HG03457 (cell line): ENCODE measurements around the gene GRID2IP.
"Not testable (repeated sequence)": the region's sequence is repeated elsewhere in the genome, so short reads cannot be mapped to it uniquely, and the experiment has no call there.

Experiments used
- ATAC-seq: cut with Tn5 transposase; IDR thresholded peaks from one replicate; pipeline ENCODE4 v1.9.1; 2021; ENCODE audit warnings: moderate number of reproducible peaks; ENCODE audit not compliant: unreplicated experiment

The GRID2IP gene

DNA sequence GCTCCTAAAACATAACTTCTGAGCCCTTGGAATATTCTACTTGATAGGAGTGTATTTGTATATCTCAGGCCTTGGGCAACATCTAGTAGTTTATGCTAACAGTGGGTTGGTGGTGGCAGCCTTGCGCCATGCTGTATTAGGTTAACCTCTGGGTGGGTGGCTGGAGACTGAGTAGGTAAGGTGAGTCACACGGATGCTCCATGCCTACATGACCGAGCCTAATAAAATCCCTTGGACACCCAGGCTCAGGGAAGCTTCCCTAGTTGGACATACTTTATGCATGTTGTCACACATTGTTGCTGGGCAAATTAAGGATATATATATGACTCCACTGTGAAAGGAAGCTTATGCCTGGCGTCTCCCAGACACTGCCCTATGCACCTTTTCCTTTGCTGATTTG lies 97.5 kb downstream of the GRID2IP start:
- no peak for ATAC-seq

DNA sequence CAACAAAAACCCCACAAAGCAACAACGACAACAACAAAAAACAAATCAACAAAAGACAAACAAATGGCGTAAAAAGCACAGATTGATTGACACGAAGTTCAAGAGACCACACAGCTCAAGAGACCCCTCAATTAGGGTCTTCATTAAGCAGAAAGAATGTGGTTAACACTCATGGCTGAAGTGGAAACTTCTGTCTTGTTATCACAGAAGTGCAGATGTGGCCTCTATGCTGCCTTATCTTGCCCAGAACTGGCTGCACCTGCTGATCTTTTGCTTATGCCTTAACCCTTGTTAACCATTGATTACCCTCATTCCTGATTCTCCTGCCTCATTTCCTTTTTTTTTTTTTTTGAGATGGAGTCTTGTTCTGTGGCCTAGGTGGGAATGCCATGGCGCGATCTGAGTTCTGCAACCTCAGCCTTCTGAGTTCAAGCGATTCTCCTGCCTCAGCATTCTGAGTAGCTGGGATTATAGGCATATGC lies 100.0 kb downstream of the GRID2IP start:
- ATAC-seq, result no peak

DNA sequence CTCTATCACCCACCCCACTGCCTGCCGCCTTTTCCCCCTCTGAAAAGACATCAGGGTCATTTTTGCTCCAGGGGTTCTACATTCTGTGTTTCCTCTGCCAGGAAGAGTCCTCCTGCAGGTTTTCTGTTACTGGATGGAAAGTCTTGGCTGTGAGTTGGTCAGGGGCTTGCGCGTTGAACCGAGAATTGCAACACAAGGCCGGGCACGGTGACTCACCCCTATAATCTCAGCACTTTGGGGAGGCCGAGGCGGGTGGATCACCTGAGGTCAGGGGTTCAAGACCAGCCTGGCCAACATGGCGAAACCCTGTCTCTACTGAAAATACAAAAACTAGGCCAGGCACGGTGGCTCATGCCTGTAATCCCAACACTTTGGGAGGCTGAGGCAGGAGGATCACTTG lies 100.7 kb downstream of the GRID2IP start:
- ATAC-seq, result not testable (repeated sequence)

GRCh38 chr7:6449884-6450283 lies 101.4 kb downstream of the GRID2IP start:
- ATAC-seq, result not testable (repeated sequence)

DNA sequence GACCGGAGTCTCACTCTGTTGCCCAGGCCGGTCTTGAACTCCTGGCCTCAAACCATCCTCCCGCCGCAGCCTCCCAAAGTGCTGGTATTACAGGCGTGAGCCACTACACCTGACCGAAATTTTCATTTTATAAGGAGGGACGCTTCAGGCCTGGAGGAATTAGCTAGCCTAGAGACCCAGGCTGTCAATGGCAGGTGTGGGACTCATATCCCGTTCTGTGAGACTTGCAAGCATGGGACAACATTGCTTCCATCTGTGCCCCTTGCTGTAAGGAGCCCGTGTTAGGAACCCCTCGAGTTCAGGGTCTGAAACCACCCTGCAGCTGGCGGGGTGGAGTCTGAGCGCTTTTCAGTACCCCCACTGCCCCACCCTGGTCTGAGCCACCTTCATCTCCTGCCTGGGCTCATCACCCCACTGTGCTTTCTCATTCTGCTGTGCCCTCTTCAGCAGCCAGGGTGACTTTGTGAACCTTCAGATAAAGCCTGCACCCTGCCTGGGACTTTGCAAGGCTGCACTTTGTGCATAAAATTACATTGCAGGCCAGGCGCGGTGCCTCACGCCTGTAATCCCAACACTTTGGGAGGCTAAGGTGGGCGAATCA lies 102.2 kb downstream of the GRID2IP start:
- ATAC-seq, result no peak

DNA sequence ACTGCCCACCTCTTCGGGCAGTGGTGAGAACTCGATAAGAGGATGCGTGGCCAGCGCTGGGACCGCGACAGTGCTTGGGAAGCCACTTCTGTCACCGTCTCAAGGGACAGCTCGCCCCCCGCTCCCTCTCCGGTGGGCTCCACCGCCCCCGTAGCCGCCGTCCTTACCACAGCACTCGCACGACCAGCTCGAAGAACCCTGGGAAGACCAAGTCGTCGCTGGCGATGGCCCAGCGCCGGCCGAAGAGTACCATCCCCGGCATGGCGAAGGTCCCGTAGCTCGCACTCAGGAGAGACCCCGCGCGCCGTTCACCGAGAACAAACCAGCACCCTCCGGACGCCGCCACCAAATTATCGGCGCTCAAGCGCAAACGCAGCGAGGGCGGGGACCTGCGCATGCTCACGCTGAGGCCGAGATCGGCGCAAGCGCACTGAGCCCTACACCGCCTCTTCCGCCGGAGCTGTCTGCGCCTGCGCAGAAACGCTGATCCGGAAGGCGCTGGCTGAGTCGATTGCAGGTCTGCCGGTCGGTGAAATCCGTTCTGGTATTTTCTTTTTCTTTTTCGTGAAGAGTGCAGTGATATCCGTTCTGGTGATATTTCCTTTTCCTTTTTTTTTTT lies 103.6 kb downstream of the GRID2IP start, which contains the start of gene DAGLB:
Gene DAGLB, minus strand, starts transcription at position 374 of the 619 bp plus-strand sequence. Its CDS starts 112 bp downstream, at position 262.
- ATAC-seq, result peak; percentile 56
